Endothelial cell of umbilical vein (primary cell): Measurements from ENCODE around the gene LRRC42. TPM values are rescaled to one million over a fixed set of nuclear protein-coding genes. Genes with fewer than 3 reads are reported as not detected.

Experiments used
- BruUV-seq: library from RNA; stranded (reverse); fragments of 400-500 nt; replicated peaks from 2 replicates; lab custom pipeline; 2021; lab: Mats Ljungman, UMichigan
- CTCF ChIA-PET: fragments of 300-600, 350-600 bp; sonication (Branson Sonifier 250); formaldehyde crosslinking; loops from one replicate; lab custom pipeline; 2021; ENCODE audit warnings: antibody characterized with exemption, inconsistent platforms; lab: Charles Lee
- POLR2A ChIA-PET: fragments of 300-600, 350-600 bp; sonication (Branson Sonifier 250); formaldehyde crosslinking; loops from one replicate; lab custom pipeline; 2021; ENCODE audit warnings: antibody characterized with exemption, inconsistent platforms; lab: Charles Lee
- DNase-seq: peaks from one replicate; pipeline ENCODE4 v3.0.0-alpha.2; 2011; ENCODE audit warnings: low read depth, low spot score
- FAIRE-seq: peaks from 2 replicates; lab custom pipeline; 2011; peaks lifted over from hg19 to GRCh38; lab: Jason Lieb, UNC
- H2AFZ ChIP-seq: 2 replicates; pipeline ENCODE4 v1.6.0; 2012; ENCODE audit warnings: low read depth, low read length, control low read depth, inconsistent platforms
- H3K27ac ChIP-seq: 2 replicates; pipeline ENCODE4 v1.5.1; 2011; ENCODE audit warnings: low read depth, mild to moderate bottlenecking, control low read depth, low read length, moderate library complexity; ENCODE audit not compliant: insufficient read depth
- H3K27me3 ChIP-seq, 2 experiments: 2 replicates each; pipeline versions ENCODE4 v1.6.0 to v1.6.1; 2011; ENCODE audit warnings: low read length in 2 of 2, mixed read lengths in 1 of 2; ENCODE audit not compliant: control insufficient read depth in 2 of 2, insufficient read depth in 2 of 2
- H3K36me3 ChIP-seq, 2 experiments: 2 replicates in 1 of 2; 3 replicates in 1 of 2; pipeline ENCODE4 v1.5.1; 2011; ENCODE audit warnings: low read length in 2 of 2, mild to moderate bottlenecking in 1 of 2, moderate library complexity in 1 of 2; ENCODE audit not compliant: control insufficient read depth in 2 of 2, insufficient read depth in 2 of 2; ENCODE audit errors: extremely low read depth in 1 of 2
- H3K4me1 ChIP-seq: 3 replicates; pipeline ENCODE4 v1.5.1; 2011; ENCODE audit warnings: mild to moderate bottlenecking, low read length; ENCODE audit not compliant: control insufficient read depth, insufficient read depth; ENCODE audit errors: extremely low read depth
- H3K4me2 ChIP-seq: 2 replicates; pipeline ENCODE4 v1.6.1; 2011; ENCODE audit warnings: low read length, control low read depth, mixed read lengths; ENCODE audit not compliant: insufficient read depth
- H3K4me3 ChIP-seq, 3 experiments: fragments of 200-600 bp in 1 of 3; sonication (generic), shearing (Covaris generic) in 1 of 3; replicated peaks in 1 of 3; 2 replicates each; pipeline ENCODE4 v1.5.1; 2011 to 2016; ENCODE audit warnings: control low read depth in 3 of 3, low read length in 3 of 3, mild to moderate bottlenecking in 2 of 3, inconsistent platforms in 1 of 3, low read depth in 1 of 3, moderate library complexity in 1 of 3; ENCODE audit not compliant: insufficient read depth in 1 of 3
- H3K79me2 ChIP-seq: 2 replicates; pipeline ENCODE4 v1.6.0; 2012; ENCODE audit warnings: low read length, inconsistent platforms; ENCODE audit not compliant: control insufficient read depth, insufficient read depth
- H3K9ac ChIP-seq: replicated peaks from 2 replicates; pipeline ENCODE3; 2011; ENCODE audit warnings: low read length, control low read depth; ENCODE audit not compliant: insufficient read depth; ENCODE audit errors: extremely low read depth
- H3K9me1 ChIP-seq: replicated peaks from 3 replicates; pipeline ENCODE4 v1.6.0; 2011; ENCODE audit warnings: mild to moderate bottlenecking, low read length; ENCODE audit not compliant: control insufficient read depth, insufficient read depth; ENCODE audit errors: extremely low read depth
- H3K9me3 ChIP-seq: replicated peaks from 2 replicates; pipeline ENCODE4 v1.5.1; 2012; ENCODE audit warnings: low read length, inconsistent platforms; ENCODE audit not compliant: control insufficient read depth, insufficient read depth
- H4K20me1 ChIP-seq: replicated peaks from 2 replicates; pipeline ENCODE3; 2011; ENCODE audit warnings: mild to moderate bottlenecking, low read length; ENCODE audit not compliant: control insufficient read depth, insufficient read depth; ENCODE audit errors: extremely low read depth
- FOS ChIP-seq: IDR thresholded peaks from 2 replicates; pipeline ENCODE4 v1.6.1; 2011; ENCODE audit warnings: mild to moderate bottlenecking, low read length, moderate library complexity, borderline replicate concordance; ENCODE audit not compliant: insufficient read depth
- GATA2 ChIP-seq: IDR thresholded peaks from 2 replicates; pipeline ENCODE4 v1.7.0; 2011; ENCODE audit warnings: low read depth, mild to moderate bottlenecking, moderate library complexity, mixed read lengths, low read length; ENCODE audit not compliant: insufficient read length, insufficient read depth
- JUN ChIP-seq: IDR thresholded peaks from 2 replicates; pipeline ENCODE4 v1.6.1; 2011; ENCODE audit warnings: borderline replicate concordance, low read depth; ENCODE audit not compliant: insufficient read length, insufficient read depth
- MYC ChIP-seq: IDR thresholded peaks from one replicate; pipeline ENCODE4 v1.6.1; 2011; ENCODE audit warnings: mild to moderate bottlenecking, low read depth, low read length
- POLR2AphosphoS5 ChIP-seq: IDR thresholded peaks from 2 replicates; pipeline ENCODE4 v1.6.1; 2012; ENCODE audit warnings: low read depth, mild to moderate bottlenecking, control low read depth, low read length, moderate library complexity; ENCODE audit not compliant: insufficient read depth
- dilution Hi-C: fragments of 300-500 bp; cut with MboI; formaldehyde crosslinking; loops from one replicate; pipeline ENCODE4 v1.15.0; 2019; ENCODE audit warnings: low sequenced_read_pairs; ENCODE audit not compliant: extremely low pct_ligation_motif_present
- intact Hi-C: fragments of 100-400 bp; cut with micrococcal nuclease; formaldehyde crosslinking; loops from one replicate; pipeline ENCODE4 v1.10.0; 2022
- polyA plus RNA-seq, 4 experiments: library from polyadenylated mRNA; depleted of rRNA in 3 of 4; stranded (reverse) in 3 of 4; unstranded in 1 of 4; fragments of >200 nt; gene quantifications; 2 replicates each; pipeline versions ENCODE4 v1.2.1 to v1.2.3, GENCODE V29; 2011 to 2012; ENCODE audit warnings: missing spikeins in 1 of 4
- total RNA-seq: library from RNA; stranded (reverse); gene quantifications from 2 replicates; pipeline ENCODE4 v1.2.3, GENCODE V29; 2021
- TF ChIP-seq, protein P1 (sequence below): IDR thresholded peaks from 2 replicates; pipeline ENCODE4 v1.6.1; 2011; ENCODE audit not compliant: insufficient read depth, insufficient read length

LRRC42 gene
- total and polyA plus RNA-seq, 2 donors (not counting 3 experiments of a cell fraction or from before 2014, with no cell fraction given), result 25.3 to 26.1 TPM

DNA sequence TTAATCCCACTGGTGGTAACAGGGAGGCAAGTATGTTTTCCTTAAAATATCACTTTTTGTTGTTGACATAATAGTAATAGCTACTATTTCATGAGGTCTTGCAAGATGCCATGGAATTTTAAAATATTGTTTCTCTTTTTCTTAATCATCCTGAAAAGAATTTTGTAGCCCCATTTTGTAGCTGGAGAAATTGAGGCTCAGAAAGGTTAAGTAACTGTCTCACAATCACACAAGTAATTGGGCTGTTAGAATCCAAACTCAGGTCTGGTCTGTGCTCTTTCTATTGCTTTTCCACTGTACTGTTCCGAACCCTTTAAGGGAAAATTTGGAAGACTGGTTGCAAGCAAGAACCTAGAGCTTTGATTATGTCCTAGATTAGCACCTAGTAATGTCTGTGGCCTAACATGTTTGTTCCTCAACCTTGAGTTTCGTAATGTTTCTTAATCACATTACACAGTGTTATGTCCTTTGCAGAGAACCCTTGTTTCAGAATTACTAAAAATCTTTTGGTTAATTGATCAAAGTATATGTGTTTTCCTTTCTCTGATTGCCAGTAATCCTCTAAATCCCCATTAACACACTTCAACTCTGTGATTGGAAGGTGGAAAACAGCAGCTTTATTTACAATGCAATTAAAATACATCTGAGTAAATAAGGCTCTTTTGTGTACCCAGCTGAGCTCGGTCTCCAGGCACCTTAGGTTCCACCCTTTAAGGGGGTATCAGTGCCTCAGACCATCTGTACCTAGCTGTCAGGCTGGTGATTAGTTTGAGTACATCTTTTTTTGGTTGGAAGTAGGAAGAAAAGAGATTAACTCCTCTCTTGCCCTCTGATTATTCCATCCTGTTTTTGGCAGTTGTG is 10.4 kb downstream of the LRRC42 start:
- no peak overlapping the region for H3K4me2 ChIP-seq
- peaks cover 16 to 20% of the 10 kb centered on the region in 2 experiments for H3K36me3 ChIP-seq
- ChIA-PET CTCF (interaction anchor here (1.0 to 1.8 kb wide), 4 partner anchors 9 to 96 kb away, joined by 3 to 12 read pairs (median 6); partner anchors contain the start of genes IFT25 and LRRC42), POLR2A (no interaction called here)
- no peaks in the 10 kb centered on the region for H3K9me1 ChIP-seq
- no peak for DNase-seq
- dilution Hi-C loops, result no loop called here
- peaks cover 7% of the 10 kb centered on the region for H3K4me1 ChIP-seq
- BruUV-seq, result no TSS peak
- no peak overlapping the region for H3K9ac ChIP-seq
- intact Hi-C loops, result loop anchor here (5.0 kb wide), 1 partner anchor 469 kb away; no protein-coding TSS in a partner anchor
- no peaks in the 10 kb centered on the region for H3K79me2 ChIP-seq
- no peak overlapping the region for H2AFZ ChIP-seq
- H3K27ac ChIP-seq, result no peak overlapping the region
- TF ChIP-seq FOS (no peak), GATA2 (no peak), JUN (no peak), POLR2AphosphoS5 (no peak)
- no peaks in the 10 kb centered on the region for H4K20me1 ChIP-seq
- no peaks in the 10 kb centered on the region for H3K27me3 ChIP-seq
- FAIRE-seq, result no peak
- no peak overlapping the region for H3K4me3 ChIP-seq
- no peaks in the 10 kb centered on the region for H3K9me3 ChIP-seq

DNA sequence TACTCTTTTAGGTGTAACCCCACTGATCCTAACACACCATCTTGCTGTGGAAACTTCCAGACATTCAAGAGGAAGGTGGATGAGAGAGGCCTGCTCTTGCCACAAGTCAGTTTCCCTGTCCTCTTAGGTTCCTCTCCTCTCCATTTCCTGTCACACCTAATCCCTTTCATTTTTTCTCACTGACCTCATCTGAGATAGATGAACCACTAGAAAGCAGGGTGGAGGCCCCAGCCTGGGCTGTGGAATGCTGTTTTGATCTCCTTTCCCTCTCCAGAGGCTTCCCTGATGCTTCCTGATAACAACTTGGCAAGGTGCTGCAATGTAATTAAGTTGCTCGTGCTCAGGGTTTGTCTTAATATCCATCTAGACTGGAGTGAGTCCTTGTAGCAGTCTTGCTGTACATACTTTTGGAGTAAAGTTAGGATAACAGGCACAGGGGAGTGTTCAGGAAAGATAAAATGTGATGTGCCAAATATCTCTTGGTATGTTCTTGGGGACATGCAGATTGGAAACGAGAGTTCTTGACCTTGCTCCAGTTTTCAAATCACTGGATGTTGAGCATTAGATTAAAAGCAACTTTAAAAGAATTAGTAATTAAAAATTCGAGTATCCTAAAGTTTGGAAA is 11.2 kb downstream of the LRRC42 start:
- intact Hi-C loops (loop anchor here (5.0 kb wide), 1 partner anchor 470 kb away; no protein-coding TSS in a partner anchor), dilution Hi-C loops (no loop called here)
- Histone ChIP-seq H3K9me3 (no peaks in the 10 kb centered on the region), H2AFZ (no peak overlapping the region), H3K9ac (no peak overlapping the region), H3K4me2 (no peak overlapping the region), H3K27me3 (no peaks in the 10 kb centered on the region), H3K9me1 (no peaks in the 10 kb centered on the region), H4K20me1 (no peaks in the 10 kb centered on the region), H3K27ac (no peak overlapping the region), H3K36me3 (peaks cover 14 to 15% of the 10 kb centered on the region in 2 experiments), H3K79me2 (no peaks in the 10 kb centered on the region), H3K4me1 (peaks cover 7% of the 10 kb centered on the region), H3K4me3 (no peak overlapping the region)
- BruUV-seq, result no TSS peak
- TF ChIP-seq MYC, result no peak
- TF ChIP-seq, protein P1, sequence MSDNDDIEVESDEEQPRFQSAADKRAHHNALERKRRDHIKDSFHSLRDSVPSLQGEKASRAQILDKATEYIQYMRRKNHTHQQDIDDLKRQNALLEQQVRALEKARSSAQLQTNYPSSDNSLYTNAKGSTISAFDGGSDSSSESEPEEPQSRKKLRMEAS, result no peak
- ChIA-PET POLR2A (no interaction called here), CTCF (interaction anchor here (1.8 to 3.3 kb wide), 3 partner anchors 11 to 79 kb away, joined by 4 to 54 read pairs (median 12); partner anchors contain the start of genes IFT25 and LRRC42)
- peak; percentile 43 for FAIRE-seq
- DNase-seq, result no peak
